Peyer's patch (tissue), 4 donors: Measurements from ENCODE around the gene RNF213. TPM values are rescaled to one million over a fixed set of nuclear protein-coding genes. Genes with fewer than 3 reads are reported as not detected.

ENCODE experiments used
- DNase-seq, 3 donors: peaks; one replicate each; pipeline ENCODE4 v3.0.0-alpha.2; 2017 to 2019
- H3K27ac ChIP-seq, 4 donors: fragments of 200-600 bp; sonication (generic); one replicate each; pipeline ENCODE4 v1.5.1; 2016 to 2019
- H3K27me3 ChIP-seq, 2 donors: fragments of 200-600 bp; sonication (generic); one replicate each; pipeline ENCODE4 v1.5.1; 2019
- H3K36me3 ChIP-seq, 3 donors: fragments of 200-600 bp; sonication (generic); one replicate each; pipeline ENCODE4 v1.5.1; 2016 to 2019
- H3K4me1 ChIP-seq, 4 donors: fragments of 200-600 bp; sonication (generic); one replicate each; pipeline ENCODE4 v1.5.1; 2016 to 2019
- H3K4me3 ChIP-seq, 4 donors: fragments of 200-600 bp; sonication (generic); 1 replicate in 3 of 4; 2 replicates in 1 of 4; pipeline ENCODE4 v1.5.1; 2016 to 2019; ENCODE audit warnings: mild to moderate bottlenecking in 1 of 4
- H3K9me3 ChIP-seq, 4 donors: fragments of 200-600 bp; sonication (generic); one replicate each; pipeline ENCODE4 v1.5.1; 2016 to 2019; ENCODE audit warnings: mild to moderate bottlenecking in 1 of 4
- CTCF ChIP-seq, 6 experiments: fragments of 450-650 bp in 4 of 6; fragments of 200-600 bp in 2 of 6; sonication (generic) in 1 of 6; IDR thresholded peaks; one replicate each; pipeline ENCODE4 v1.5.1; 2017 to 2019; ENCODE audit warnings: antibody characterized with exemption in 6 of 6, mild to moderate bottlenecking in 3 of 6, moderate library complexity in 1 of 6
- POLR2A ChIP-seq, 2 donors: fragments of 450-650 bp; IDR thresholded peaks; one replicate each; pipeline ENCODE4 v1.5.1; 2017; ENCODE audit warnings: antibody characterized with exemption in 2 of 2, mild to moderate bottlenecking in 2 of 2, moderate library complexity in 2 of 2
- total RNA-seq, 4 donors: library from RNA; depleted of rRNA; stranded (reverse); fragments of >200 nt; gene quantifications; one replicate each; pipeline ENCODE4 v1.1.0, GENCODE V29; 2016

RNF213 gene
- total RNA-seq, 4 donors from 2014 or later, result 187 to 404 (median 293) TPM

- Histone ChIP-seq H3K27me3 (no peaks in the 10 kb centered on the region), H3K36me3 (peaks cover 0 to 14% (median 0%) of the 10 kb centered on the region in 3 donors), H3K9me3 (no peaks in the 10 kb centered on the region), H3K4me3 (no peak overlapping the region), H3K4me1 (peaks cover 0 to 29% (median 5%) of the 10 kb centered on the region in 4 donors), H3K27ac (no peak overlapping the region)
- no peak for DNase-seq
- TF ChIP-seq POLR2A (IDR thresholded peaks at IDR 0.05), result no peak
- TF ChIP-seq CTCF (IDR thresholded peaks at IDR 0.05), result no peak
These were observed 156.3 kb downstream of the RNF213 start for GRCh38 chr17:80416940-80417293.

- Histone ChIP-seq H3K4me1 (peaks cover 0 to 27% (median 5%) of the 10 kb centered on the region in 4 donors), H3K9me3 (no peaks in the 10 kb centered on the region), H3K27me3 (no peaks in the 10 kb centered on the region), H3K27ac (no peak overlapping the region), H3K4me3 (no peak overlapping the region), H3K36me3 (peaks cover 0 to 14% (median 0%) of the 10 kb centered on the region in 3 donors)
- TF ChIP-seq CTCF (IDR thresholded peaks at IDR 0.05), result no peak
- no peak for TF ChIP-seq POLR2A (IDR thresholded peaks at IDR 0.05)
- DNase-seq, result no peak
These were observed 157.9 kb downstream of the RNF213 start for GRCh38 chr17:80418589-80418988.

DNA sequence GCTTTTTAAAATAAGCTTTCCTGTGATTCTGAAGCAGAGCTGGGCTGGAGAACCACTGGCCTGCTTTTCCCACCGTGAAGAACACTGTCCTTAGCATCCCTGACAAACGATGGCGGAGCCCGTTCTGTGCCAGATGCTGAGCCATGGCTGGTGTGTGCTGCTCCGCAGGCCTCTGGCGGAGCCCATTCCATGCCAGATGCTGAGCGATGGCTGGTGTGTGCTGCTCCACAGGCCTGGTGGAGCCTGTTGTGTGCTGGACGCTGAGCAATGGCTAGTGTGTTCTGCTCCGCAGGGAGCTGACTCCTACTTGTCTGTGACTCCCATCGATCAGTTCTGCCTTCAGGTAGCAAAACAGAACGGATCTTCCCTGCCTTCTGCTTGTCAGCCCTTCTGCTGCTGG, 158.6 kb downstream of the RNF213 start:
- no peak overlapping the region for H3K27ac ChIP-seq

GRCh38 chr17:80421381-80422090, 160.9 kb downstream of the RNF213 start:
- Histone ChIP-seq H3K27ac (no peak overlapping the region), H3K4me3 (no peak overlapping the region), H3K9me3 (no peaks in the 10 kb centered on the region), H3K36me3 (peaks cover 0 to 14% (median 0%) of the 10 kb centered on the region in 3 donors), H3K27me3 (no peaks in the 10 kb centered on the region), H3K4me1 (peaks cover 0 to 7% (median 2%) of the 10 kb centered on the region in 4 donors)
- TF ChIP-seq CTCF (IDR thresholded peaks at IDR 0.05) (no peak), POLR2A (IDR thresholded peaks at IDR 0.05) (no peak)
- DNase-seq, result no peak

More for the DNA sequence above, 158.6 kb downstream of the RNF213 start:
- Histone ChIP-seq H3K27me3 (no peaks in the 10 kb centered on the region), H3K4me1 (peaks cover 0 to 20% (median 6%) of the 10 kb centered on the region in 4 donors), H3K36me3 (peaks cover 0 to 14% (median 0%) of the 10 kb centered on the region in 3 donors), H3K4me3 (no peak overlapping the region), H3K9me3 (no peaks in the 10 kb centered on the region)
- no peak for DNase-seq
- no peak for TF ChIP-seq CTCF (IDR thresholded peaks at IDR 0.05)
- TF ChIP-seq POLR2A (IDR thresholded peaks at IDR 0.05), result no peak

DNA sequence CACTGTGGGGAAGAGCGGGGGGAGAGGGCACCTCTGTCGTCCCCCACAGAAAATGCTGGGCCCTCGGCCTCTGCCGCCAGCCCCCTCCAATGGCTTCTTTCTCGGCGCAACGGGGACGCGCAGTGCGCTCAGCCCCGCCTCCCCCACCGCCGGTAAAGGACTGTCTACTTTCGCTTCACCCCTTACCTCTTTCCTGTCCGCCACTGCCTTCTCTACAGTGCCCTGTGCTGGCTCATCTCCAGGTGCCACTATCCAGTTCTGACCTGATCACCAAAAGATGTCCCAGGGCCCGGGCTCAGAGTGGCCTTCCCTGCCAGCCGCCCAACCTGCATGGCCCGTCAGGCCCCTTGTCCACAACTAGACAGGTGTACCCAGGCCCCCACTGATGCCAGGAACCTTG, 161.6 kb downstream of the RNF213 start:
- no peak overlapping the region for H3K4me3 ChIP-seq
- DNase-seq, result no peak

More for the DNA sequence above, 161.6 kb downstream of the RNF213 start:
- H3K27ac ChIP-seq, result no peak overlapping the region
- H3K4me1 ChIP-seq, result peaks cover 0 to 10% (median 1%) of the 10 kb centered on the region in 4 donors
- TF ChIP-seq CTCF (IDR thresholded peaks at IDR 0.05) (no peak), POLR2A (IDR thresholded peaks at IDR 0.05) (no peak)
- no peaks in the 10 kb centered on the region for H3K27me3 ChIP-seq
- H3K36me3 ChIP-seq, result peaks cover 0 to 12% (median 0%) of the 10 kb centered on the region in 3 donors
- H3K9me3 ChIP-seq, result no peaks in the 10 kb centered on the region
